Endothelial cell of umbilical vein (primary cell): ENCODE data around the gene RIBC2. TPM values are rescaled to one million over a fixed set of nuclear protein-coding genes. Genes with fewer than 3 reads are reported as not detected.

Experiments
- BruUV-seq: library from RNA; stranded (reverse); fragments of 400-500 nt; replicated peaks from 2 replicates; lab custom pipeline; 2021; lab: Mats Ljungman, UMichigan
- CTCF ChIA-PET: fragments of 300-600, 350-600 bp; sonication (Branson Sonifier 250); formaldehyde crosslinking; loops from one replicate; lab custom pipeline; 2021; ENCODE audit warnings: antibody characterized with exemption, inconsistent platforms; lab: Charles Lee
- POLR2A ChIA-PET: fragments of 300-600, 350-600 bp; sonication (Branson Sonifier 250); formaldehyde crosslinking; loops from one replicate; lab custom pipeline; 2021; ENCODE audit warnings: antibody characterized with exemption, inconsistent platforms; lab: Charles Lee
- DNase-seq: peaks from one replicate; pipeline ENCODE4 v3.0.0-alpha.2; 2011; ENCODE audit warnings: low read depth, low spot score
- FAIRE-seq: peaks from 2 replicates; lab custom pipeline; 2011; peaks lifted over from hg19 to GRCh38; lab: Jason Lieb, UNC
- H2AFZ ChIP-seq: 2 replicates; pipeline ENCODE4 v1.6.0; 2012; ENCODE audit warnings: low read depth, low read length, control low read depth, inconsistent platforms
- H3K27ac ChIP-seq: 2 replicates; pipeline ENCODE4 v1.5.1; 2011; ENCODE audit warnings: low read depth, mild to moderate bottlenecking, control low read depth, low read length, moderate library complexity; ENCODE audit not compliant: insufficient read depth
- H3K27me3 ChIP-seq, 2 experiments: 2 replicates each; pipeline versions ENCODE4 v1.6.0 to v1.6.1; 2011; ENCODE audit warnings: low read length in 2 of 2, mixed read lengths in 1 of 2; ENCODE audit not compliant: control insufficient read depth in 2 of 2, insufficient read depth in 2 of 2
- H3K36me3 ChIP-seq, 2 experiments: 2 replicates in 1 of 2; 3 replicates in 1 of 2; pipeline ENCODE4 v1.5.1; 2011; ENCODE audit warnings: low read length in 2 of 2, mild to moderate bottlenecking in 1 of 2, moderate library complexity in 1 of 2; ENCODE audit not compliant: control insufficient read depth in 2 of 2, insufficient read depth in 2 of 2; ENCODE audit errors: extremely low read depth in 1 of 2
- H3K4me1 ChIP-seq: 3 replicates; pipeline ENCODE4 v1.5.1; 2011; ENCODE audit warnings: mild to moderate bottlenecking, low read length; ENCODE audit not compliant: control insufficient read depth, insufficient read depth; ENCODE audit errors: extremely low read depth
- H3K4me2 ChIP-seq: 2 replicates; pipeline ENCODE4 v1.6.1; 2011; ENCODE audit warnings: low read length, control low read depth, mixed read lengths; ENCODE audit not compliant: insufficient read depth
- H3K4me3 ChIP-seq, 3 experiments: fragments of 200-600 bp in 1 of 3; sonication (generic), shearing (Covaris generic) in 1 of 3; replicated peaks in 1 of 3; 2 replicates each; pipeline ENCODE4 v1.5.1; 2011 to 2016; ENCODE audit warnings: control low read depth in 3 of 3, low read length in 3 of 3, mild to moderate bottlenecking in 2 of 3, inconsistent platforms in 1 of 3, low read depth in 1 of 3, moderate library complexity in 1 of 3; ENCODE audit not compliant: insufficient read depth in 1 of 3
- H3K79me2 ChIP-seq: 2 replicates; pipeline ENCODE4 v1.6.0; 2012; ENCODE audit warnings: low read length, inconsistent platforms; ENCODE audit not compliant: control insufficient read depth, insufficient read depth
- H3K9ac ChIP-seq: replicated peaks from 2 replicates; pipeline ENCODE3; 2011; ENCODE audit warnings: low read length, control low read depth; ENCODE audit not compliant: insufficient read depth; ENCODE audit errors: extremely low read depth
- H3K9me1 ChIP-seq: replicated peaks from 3 replicates; pipeline ENCODE4 v1.6.0; 2011; ENCODE audit warnings: mild to moderate bottlenecking, low read length; ENCODE audit not compliant: control insufficient read depth, insufficient read depth; ENCODE audit errors: extremely low read depth
- H3K9me3 ChIP-seq: replicated peaks from 2 replicates; pipeline ENCODE4 v1.5.1; 2012; ENCODE audit warnings: low read length, inconsistent platforms; ENCODE audit not compliant: control insufficient read depth, insufficient read depth
- H4K20me1 ChIP-seq: replicated peaks from 2 replicates; pipeline ENCODE3; 2011; ENCODE audit warnings: mild to moderate bottlenecking, low read length; ENCODE audit not compliant: control insufficient read depth, insufficient read depth; ENCODE audit errors: extremely low read depth
- EZH2 ChIP-seq: IDR thresholded peaks from 2 replicates; pipeline ENCODE4 v1.6.1; 2012; ENCODE audit warnings: borderline replicate concordance, low read depth, mild to moderate bottlenecking, moderate library complexity, low read length, inconsistent platforms; ENCODE audit not compliant: severe bottlenecking
- FOS ChIP-seq: IDR thresholded peaks from 2 replicates; pipeline ENCODE4 v1.6.1; 2011; ENCODE audit warnings: mild to moderate bottlenecking, low read length, moderate library complexity, borderline replicate concordance; ENCODE audit not compliant: insufficient read depth
- GATA2 ChIP-seq: IDR thresholded peaks from 2 replicates; pipeline ENCODE4 v1.7.0; 2011; ENCODE audit warnings: low read depth, mild to moderate bottlenecking, moderate library complexity, mixed read lengths, low read length; ENCODE audit not compliant: insufficient read length, insufficient read depth
- JUN ChIP-seq: IDR thresholded peaks from 2 replicates; pipeline ENCODE4 v1.6.1; 2011; ENCODE audit warnings: borderline replicate concordance, low read depth; ENCODE audit not compliant: insufficient read length, insufficient read depth
- MYC ChIP-seq: IDR thresholded peaks from one replicate; pipeline ENCODE4 v1.6.1; 2011; ENCODE audit warnings: mild to moderate bottlenecking, low read depth, low read length
- POLR2A ChIP-seq: IDR thresholded peaks from 2 replicates; pipeline ENCODE4 v1.6.1; 2012; ENCODE audit warnings: low read depth, mild to moderate bottlenecking, control low read depth, low read length
- POLR2AphosphoS5 ChIP-seq: IDR thresholded peaks from 2 replicates; pipeline ENCODE4 v1.6.1; 2012; ENCODE audit warnings: low read depth, mild to moderate bottlenecking, control low read depth, low read length, moderate library complexity; ENCODE audit not compliant: insufficient read depth
- dilution Hi-C: fragments of 300-500 bp; cut with MboI; formaldehyde crosslinking; loops from one replicate; pipeline ENCODE4 v1.15.0; 2019; ENCODE audit warnings: low sequenced_read_pairs; ENCODE audit not compliant: extremely low pct_ligation_motif_present
- intact Hi-C: fragments of 100-400 bp; cut with micrococcal nuclease; formaldehyde crosslinking; loops from one replicate; pipeline ENCODE4 v1.10.0; 2022
- polyA plus RNA-seq, 4 experiments: library from polyadenylated mRNA; depleted of rRNA in 3 of 4; stranded (reverse) in 3 of 4; unstranded in 1 of 4; fragments of >200 nt; gene quantifications; 2 replicates each; pipeline versions ENCODE4 v1.2.1 to v1.2.3, GENCODE V29; 2011 to 2012; ENCODE audit warnings: missing spikeins in 1 of 4
- total RNA-seq: library from RNA; stranded (reverse); gene quantifications from 2 replicates; pipeline ENCODE4 v1.2.3, GENCODE V29; 2021
- TF ChIP-seq, protein P1 (sequence below), 2 donors: IDR thresholded peaks; 1 replicate in 1 of 2; 2 replicates in 1 of 2; pipeline ENCODE4 v1.5.1; 2011; ENCODE audit warnings: low read length in 2 of 2, mild to moderate bottlenecking in 2 of 2, moderate library complexity in 2 of 2, control low read depth in 1 of 2, inconsistent platforms in 1 of 2, low read depth in 1 of 2; ENCODE audit not compliant: insufficient read depth in 1 of 2; ENCODE audit errors: extremely low read depth in 1 of 2
- TF ChIP-seq, protein P2 (sequence below): IDR thresholded peaks from 2 replicates; pipeline ENCODE4 v1.6.1; 2011; ENCODE audit not compliant: insufficient read depth, insufficient read length

Gene RIBC2
- total and polyA plus RNA-seq, 2 donors (not counting 3 experiments of a cell fraction or from before 2014, with no cell fraction given): 1.2 to 5.7 TPM

GRCh38 chr22:45452565-45453379 lies 39.3 kb downstream of the RIBC2 start:
- Histone ChIP-seq H3K27ac (no peak overlapping the region), H3K4me1 (no peaks in the 10 kb centered on the region), H3K27me3 (peaks cover 2% of the 10 kb centered on the region in 2 experiments), H3K9me3 (no peaks in the 10 kb centered on the region), H3K36me3 (no peaks in the 10 kb centered on the region), H2AFZ (no peak overlapping the region), H3K79me2 (no peaks in the 10 kb centered on the region), H4K20me1 (no peaks in the 10 kb centered on the region), H3K4me3 (no peak overlapping the region), H3K9me1 (no peaks in the 10 kb centered on the region), H3K4me2 (no peak overlapping the region), H3K9ac (no peak overlapping the region)
- TF ChIP-seq EZH2: no peak
- TF ChIP-seq JUN: no peak
- TF ChIP-seq POLR2A: no peak
- TF ChIP-seq, protein P1, sequence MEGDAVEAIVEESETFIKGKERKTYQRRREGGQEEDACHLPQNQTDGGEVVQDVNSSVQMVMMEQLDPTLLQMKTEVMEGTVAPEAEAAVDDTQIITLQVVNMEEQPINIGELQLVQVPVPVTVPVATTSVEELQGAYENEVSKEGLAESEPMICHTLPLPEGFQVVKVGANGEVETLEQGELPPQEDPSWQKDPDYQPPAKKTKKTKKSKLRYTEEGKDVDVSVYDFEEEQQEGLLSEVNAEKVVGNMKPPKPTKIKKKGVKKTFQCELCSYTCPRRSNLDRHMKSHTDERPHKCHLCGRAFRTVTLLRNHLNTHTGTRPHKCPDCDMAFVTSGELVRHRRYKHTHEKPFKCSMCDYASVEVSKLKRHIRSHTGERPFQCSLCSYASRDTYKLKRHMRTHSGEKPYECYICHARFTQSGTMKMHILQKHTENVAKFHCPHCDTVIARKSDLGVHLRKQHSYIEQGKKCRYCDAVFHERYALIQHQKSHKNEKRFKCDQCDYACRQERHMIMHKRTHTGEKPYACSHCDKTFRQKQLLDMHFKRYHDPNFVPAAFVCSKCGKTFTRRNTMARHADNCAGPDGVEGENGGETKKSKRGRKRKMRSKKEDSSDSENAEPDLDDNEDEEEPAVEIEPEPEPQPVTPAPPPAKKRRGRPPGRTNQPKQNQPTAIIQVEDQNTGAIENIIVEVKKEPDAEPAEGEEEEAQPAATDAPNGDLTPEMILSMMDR (IDR thresholded peaks at IDR 0.05; ENCODE audit: extremely low read depth in 1 of 2, insufficient read depth in 1 of 2, low read depth in 1 of 2, low read length in 2 of 2): no peak
- TF ChIP-seq FOS: no peak
- TF ChIP-seq GATA2: no peak
- TF ChIP-seq POLR2AphosphoS5: no peak
- TF ChIP-seq, protein P2, sequence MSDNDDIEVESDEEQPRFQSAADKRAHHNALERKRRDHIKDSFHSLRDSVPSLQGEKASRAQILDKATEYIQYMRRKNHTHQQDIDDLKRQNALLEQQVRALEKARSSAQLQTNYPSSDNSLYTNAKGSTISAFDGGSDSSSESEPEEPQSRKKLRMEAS: no peak
- no peak for TF ChIP-seq MYC
- FAIRE-seq: no peak
- dilution Hi-C loops: no loop called here
- CTCF ChIA-PET: interaction anchor here (0.9 kb wide), 1 partner anchor 10 kb away, joined by 3 read pairs; no protein-coding TSS in a partner anchor
- BruUV-seq: no TSS peak
- POLR2A ChIA-PET: no interaction called here
- DNase-seq: no peak
- intact Hi-C loops: no loop called here
